Stimulated activated CD8-positive, alpha-beta memory T cell treated with anti-CD3 and anti-CD28 coated beads, Interleukin-12 subunit alpha, Interleukin-12 subunit beta, amount 100 ng/mL, for 1 hour (primary cell): ENCODE results near the gene MORN2.

ENCODE experiments used
- DNase-seq: peaks from one replicate; pipeline ENCODE4 v3.0.0-alpha.2; 2020; ENCODE audit warnings: low read depth

Gene MORN2

GRCh38 chr2:38892819-38893218 lies 17.0 kb downstream of the MORN2 start:
- no peak for DNase-seq

GRCh38 chr2:38898256-38898655 lies 22.5 kb downstream of the MORN2 start:
- DNase-seq = no peak

GRCh38 chr2:38900726-38901125 lies 24.9 kb downstream of the MORN2 start:
- no peak for DNase-seq

- no peak for DNase-seq
Measured at GRCh38 chr2:38905251-38905650, 29.5 kb downstream of the MORN2 start.

GRCh38 chr2:38907242-38907641 lies 31.5 kb downstream of the MORN2 start:
- DNase-seq = no peak

GRCh38 chr2:38907743-38908562 lies 32.2 kb downstream of the MORN2 start:
- DNase-seq = no peak

GRCh38 chr2:38909872-38910271 lies 34.1 kb downstream of the MORN2 start:
- no peak for DNase-seq

DNA sequence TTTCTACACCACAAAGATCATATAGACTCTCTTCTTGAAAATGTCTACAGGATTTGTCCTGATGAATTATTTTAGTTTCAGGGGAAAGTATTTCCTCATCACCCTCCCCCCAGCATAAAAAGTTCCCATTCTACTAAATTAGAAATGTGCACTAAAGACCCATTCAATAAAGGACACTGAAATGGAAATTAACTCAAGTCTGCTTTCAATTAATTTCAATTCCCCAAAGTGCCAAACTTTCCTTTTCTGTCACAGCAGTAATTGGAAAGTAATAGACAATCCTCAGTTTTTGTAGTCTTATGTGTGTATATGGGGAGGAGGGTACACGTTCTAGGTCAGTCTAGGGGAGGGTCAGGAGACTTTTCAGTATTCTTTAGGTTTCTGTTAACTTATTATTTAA lies 35.4 kb downstream of the MORN2 start:
- DNase-seq = no peak

DNA sequence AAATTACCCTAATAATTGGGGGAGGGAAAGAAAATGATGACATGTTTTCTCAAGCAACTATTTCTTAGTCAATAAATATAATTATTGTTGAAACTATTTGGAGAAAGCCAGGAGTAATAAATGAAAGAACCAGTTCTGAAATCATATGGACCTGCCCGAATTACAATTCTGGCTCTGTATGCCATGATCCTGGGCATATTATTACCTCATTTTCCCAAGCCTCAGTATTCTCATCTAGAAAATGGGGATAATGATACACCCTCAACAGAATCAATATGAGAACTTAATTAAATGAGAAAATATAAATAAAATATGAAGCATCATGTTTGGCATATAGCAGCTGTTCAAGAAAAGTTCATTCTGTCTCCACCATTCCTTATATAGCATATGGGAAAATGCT lies 36.8 kb downstream of the MORN2 start:
- no peak for DNase-seq

DNA sequence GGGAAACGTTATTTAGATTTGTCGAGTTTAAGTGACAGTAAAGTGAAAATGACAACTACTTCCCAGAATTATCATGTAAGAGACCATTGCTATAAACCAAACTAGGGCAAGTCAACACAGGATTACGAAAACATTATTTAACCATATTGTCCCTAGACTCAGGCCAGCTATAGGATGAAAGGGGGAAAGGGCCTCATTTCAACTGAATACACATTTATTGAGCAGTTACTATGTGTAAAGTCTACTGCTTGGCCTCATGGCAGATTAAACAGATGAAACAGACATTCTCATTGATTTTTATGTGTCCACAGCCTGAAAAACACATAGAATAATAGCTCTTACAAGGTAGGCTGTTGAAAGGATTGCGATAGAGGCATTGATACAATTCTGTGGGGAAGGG lies 46.6 kb downstream of the MORN2 start:
- no peak for DNase-seq

DNA sequence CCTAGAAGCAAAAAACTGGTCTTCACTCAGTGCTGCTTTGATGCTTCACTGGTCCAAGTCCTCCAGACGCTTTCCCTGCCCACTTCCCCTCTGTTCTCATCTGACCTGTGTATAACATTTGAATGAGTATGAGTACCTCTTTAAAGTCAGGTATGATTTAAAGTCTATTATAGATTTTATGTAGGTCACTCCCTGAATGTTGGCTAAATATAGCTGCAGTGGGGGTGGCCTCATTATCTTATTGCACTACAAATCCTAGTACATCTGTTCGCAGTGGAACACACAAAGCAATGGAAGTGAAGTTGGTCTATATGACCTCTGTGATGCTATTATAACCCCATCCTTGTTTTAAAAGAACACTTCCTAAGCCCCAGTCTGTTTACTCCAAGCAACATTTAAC lies 47.1 kb downstream of the MORN2 start:
- no peak for DNase-seq

- no peak for DNase-seq
Measured at GRCh38 chr2:38925982-38926381, 50.2 kb downstream of the MORN2 start.

DNA sequence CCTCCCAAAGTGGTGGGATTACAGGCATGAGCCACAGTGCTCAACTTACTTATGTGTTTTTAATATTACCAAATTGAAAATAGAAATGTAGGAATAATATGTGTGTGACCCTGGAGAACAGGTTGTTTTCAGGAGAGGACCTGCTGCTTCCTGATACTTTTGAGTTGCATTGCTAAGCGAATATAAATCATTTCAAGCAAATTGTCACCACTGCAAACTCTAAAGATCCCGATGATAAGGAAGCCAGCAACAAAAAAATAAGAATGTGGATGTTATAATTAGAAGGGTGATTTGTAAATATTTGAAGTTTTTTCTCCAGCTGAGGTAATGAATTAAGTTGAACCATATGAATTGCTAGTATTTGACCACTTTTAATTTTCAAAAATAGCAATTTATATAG lies 54.8 kb downstream of the MORN2 start:
- DNase-seq = no peak
